Measurements from ENCODE around the gene GPR45. TPM values are rescaled to one million over a fixed set of nuclear protein-coding genes. Genes with fewer than 3 reads are reported as not detected.

GPR45 gene
- total RNA-seq, 4 donors from 2014 or later: not detected

DNA sequence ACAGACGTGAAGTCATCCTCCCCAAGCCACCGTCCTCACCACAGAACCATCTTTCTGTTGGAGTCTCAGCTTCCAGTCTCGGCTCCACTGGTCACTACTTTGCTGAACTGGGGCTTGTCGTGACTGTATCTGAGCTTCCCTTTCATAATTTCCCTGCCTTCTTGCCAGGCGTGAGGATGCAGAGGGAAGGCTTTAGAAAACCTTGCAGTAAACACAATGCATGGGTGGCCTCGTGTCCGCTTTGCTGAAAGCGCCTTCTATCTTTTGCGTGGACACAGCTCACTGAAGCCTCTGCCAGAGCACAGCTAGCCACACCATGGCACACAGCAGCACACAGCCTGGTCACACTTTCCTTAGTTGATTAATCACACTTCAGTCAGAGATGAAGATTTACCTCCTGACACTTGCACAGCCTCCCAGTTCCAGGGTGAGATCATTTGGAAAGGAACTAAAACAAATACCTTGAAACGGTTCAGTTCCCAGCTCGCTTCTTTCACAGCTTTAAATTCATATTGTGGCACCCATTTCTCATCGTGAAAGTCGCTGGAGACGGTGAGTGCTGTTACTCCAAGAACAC is 2.8 kb upstream of the GPR45 start:
- H3K36me3 ChIP-seq: no peaks in the 10 kb centered on the region
- H3K4me1 ChIP-seq: peaks cover 0 to 20% (median 0%) of the 10 kb centered on the region in 3 donors
- H3K4me3 ChIP-seq: no peak overlapping the region
- H3K27ac ChIP-seq: no peak overlapping the region
- WGBS, 2 donors: 65 to 69% methylated on average over 9 to 10 of the region's 14 CpGs
- H3K9me3 ChIP-seq: no peaks in the 10 kb centered on the region
- no peak for DNase-seq
- TF ChIP-seq POLR2A (IDR thresholded peaks at IDR 0.05): no peak
- TF ChIP-seq, protein P1, sequence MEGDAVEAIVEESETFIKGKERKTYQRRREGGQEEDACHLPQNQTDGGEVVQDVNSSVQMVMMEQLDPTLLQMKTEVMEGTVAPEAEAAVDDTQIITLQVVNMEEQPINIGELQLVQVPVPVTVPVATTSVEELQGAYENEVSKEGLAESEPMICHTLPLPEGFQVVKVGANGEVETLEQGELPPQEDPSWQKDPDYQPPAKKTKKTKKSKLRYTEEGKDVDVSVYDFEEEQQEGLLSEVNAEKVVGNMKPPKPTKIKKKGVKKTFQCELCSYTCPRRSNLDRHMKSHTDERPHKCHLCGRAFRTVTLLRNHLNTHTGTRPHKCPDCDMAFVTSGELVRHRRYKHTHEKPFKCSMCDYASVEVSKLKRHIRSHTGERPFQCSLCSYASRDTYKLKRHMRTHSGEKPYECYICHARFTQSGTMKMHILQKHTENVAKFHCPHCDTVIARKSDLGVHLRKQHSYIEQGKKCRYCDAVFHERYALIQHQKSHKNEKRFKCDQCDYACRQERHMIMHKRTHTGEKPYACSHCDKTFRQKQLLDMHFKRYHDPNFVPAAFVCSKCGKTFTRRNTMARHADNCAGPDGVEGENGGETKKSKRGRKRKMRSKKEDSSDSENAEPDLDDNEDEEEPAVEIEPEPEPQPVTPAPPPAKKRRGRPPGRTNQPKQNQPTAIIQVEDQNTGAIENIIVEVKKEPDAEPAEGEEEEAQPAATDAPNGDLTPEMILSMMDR (IDR thresholded peaks at IDR 0.05): no peak
- intact Hi-C loops (cut with DNase I): no loop called here
- peaks cover 0 to 24% (median 0%) of the 10 kb centered on the region in 4 donors for H3K27me3 ChIP-seq

DNA sequence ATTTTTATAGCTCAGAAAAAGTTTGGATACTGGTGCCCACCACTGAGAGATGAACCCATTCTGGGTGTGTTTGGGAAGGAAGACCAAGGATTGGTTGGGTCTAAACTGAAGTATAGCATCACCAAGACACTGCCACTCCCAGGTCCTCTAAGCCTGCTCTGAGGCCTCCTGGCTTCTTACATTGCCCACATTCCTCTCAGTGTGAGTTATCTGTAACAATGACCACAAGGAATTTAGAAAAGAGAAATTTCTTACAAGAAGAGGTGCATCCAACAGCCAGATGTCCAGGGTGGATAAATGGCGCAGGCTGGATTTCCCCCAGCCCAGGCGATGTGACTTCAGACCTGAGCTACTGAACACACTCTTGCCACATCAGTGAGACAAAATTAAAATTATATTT is 1.6 kb upstream of the GPR45 start:
- peaks cover 0 to 20% (median 0%) of the 10 kb centered on the region in 3 donors for H3K4me1 ChIP-seq
- no peaks in the 10 kb centered on the region for H3K9me3 ChIP-seq
- no peak overlapping the region for H3K4me3 ChIP-seq
- no peak overlapping the region for H3K27ac ChIP-seq
- DNase-seq: no peak
- WGBS, 2 donors: 86 to 100% methylated on average over 2 of the region's 2 CpGs
- no peaks in the 10 kb centered on the region for H3K36me3 ChIP-seq
- intact Hi-C loops (cut with DNase I): no loop called here
- TF ChIP-seq, protein P1 (IDR thresholded peaks at IDR 0.05): no peak
- no peak for TF ChIP-seq POLR2A (IDR thresholded peaks at IDR 0.05)
- peaks cover 0 to 24% (median 0%) of the 10 kb centered on the region in 4 donors for H3K27me3 ChIP-seq

DNA sequence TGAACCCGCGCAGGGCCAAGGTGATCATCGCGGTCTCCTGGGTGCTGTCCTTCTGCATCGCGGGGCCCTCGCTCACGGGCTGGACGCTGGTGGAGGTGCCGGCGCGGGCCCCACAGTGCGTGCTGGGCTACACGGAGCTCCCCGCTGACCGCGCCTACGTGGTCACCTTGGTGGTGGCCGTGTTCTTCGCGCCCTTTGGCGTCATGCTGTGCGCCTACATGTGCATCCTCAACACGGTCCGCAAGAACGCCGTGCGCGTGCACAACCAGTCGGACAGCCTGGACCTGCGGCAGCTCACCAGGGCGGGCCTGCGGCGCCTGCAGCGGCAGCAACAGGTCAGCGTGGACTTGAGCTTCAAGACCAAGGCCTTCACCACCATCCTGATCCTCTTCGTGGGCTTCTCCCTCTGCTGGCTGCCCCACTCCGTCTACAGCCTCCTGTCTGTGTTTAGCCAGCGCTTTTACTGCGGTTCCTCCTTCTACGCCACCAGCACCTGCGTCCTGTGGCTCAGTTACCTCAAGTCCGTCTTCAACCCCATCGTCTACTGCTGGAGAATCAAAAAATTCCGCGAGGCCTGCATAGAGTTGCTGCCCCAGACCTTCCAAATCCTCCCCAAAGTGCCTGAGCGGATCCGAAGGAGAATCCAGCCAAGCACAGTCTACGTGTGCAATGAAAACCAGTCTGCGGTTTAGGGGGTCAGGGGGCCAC is 897 bp downstream of the GPR45 start:
- intact Hi-C loops (cut with DNase I): no loop called here
- no peak for TF ChIP-seq POLR2A (IDR thresholded peaks at IDR 0.05)
- TF ChIP-seq, protein P1 (IDR thresholded peaks at IDR 0.05): no peak
- Histone ChIP-seq H3K36me3 (no peaks in the 10 kb centered on the region), H3K27ac (no peak overlapping the region), H3K27me3 (peaks cover 0 to 7% (median 0%) of the 10 kb centered on the region in 4 donors), H3K4me3 (no peak overlapping the region), H3K9me3 (no peaks in the 10 kb centered on the region), H3K4me1 (peaks cover 0 to 11% (median 0%) of the 10 kb centered on the region in 3 donors)
- DNase-seq: no peak
- 94 to 96% methylated on average over 38 to 43 of the region's 50 CpGs for WGBS, 2 donors

DNA sequence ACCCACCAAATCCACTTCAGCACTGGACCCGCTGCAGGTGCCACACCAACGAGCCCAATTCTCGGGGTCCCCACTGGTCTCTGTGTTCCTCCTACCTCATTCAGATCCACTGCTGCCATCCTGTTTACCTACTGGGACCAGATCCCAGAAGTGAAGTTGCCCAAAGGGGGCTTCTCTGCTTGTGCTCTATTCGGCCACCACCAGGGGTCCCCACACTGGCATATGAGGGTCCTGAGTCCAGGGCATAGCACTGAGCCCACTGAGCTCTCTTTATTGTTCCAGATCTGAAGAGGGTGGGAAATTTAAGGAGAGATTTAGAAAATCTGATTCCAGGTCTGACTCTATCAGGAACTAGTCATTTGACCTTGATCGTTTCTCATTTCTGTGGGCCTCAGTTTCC is 2.4 kb downstream of the GPR45 start:
- no peak overlapping the region for H3K4me3 ChIP-seq
- H3K27me3 ChIP-seq: peaks cover 0 to 7% (median 0%) of the 10 kb centered on the region in 4 donors
- no peak overlapping the region for H3K27ac ChIP-seq
- no peaks in the 10 kb centered on the region for H3K9me3 ChIP-seq
- no peak for TF ChIP-seq POLR2A (IDR thresholded peaks at IDR 0.05)
- TF ChIP-seq, protein P1 (IDR thresholded peaks at IDR 0.05): no peak
- H3K36me3 ChIP-seq: no peaks in the 10 kb centered on the region
- no peak for DNase-seq
- no peaks in the 10 kb centered on the region for H3K4me1 ChIP-seq
- 63 to 68% methylated on average over 3 to 5 of the region's 5 CpGs for WGBS, 2 donors
- intact Hi-C loops (cut with DNase I): no loop called here

DNA sequence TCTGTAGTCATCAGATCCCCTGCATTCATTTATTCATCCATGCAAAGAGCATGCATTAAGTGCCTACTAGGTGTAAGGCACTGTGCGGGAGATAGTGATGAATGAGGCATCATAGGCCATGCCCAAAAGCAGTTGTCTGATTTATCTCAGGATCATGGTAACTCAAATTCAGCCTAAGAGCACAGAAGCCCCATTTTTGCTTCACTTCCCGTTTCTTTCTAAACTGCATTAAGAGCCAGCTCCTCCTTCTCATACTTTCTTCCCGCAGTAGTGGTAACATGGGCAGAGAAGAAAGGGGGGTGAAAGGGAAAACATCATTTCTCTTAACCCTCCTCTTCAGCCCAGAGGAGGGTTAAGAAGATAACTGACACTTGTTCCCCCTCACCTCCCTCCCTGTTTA is 2.9 kb downstream of the GPR45 start:
- H3K27me3 ChIP-seq: peaks cover 0 to 7% (median 0%) of the 10 kb centered on the region in 4 donors
- no peaks in the 10 kb centered on the region for H3K36me3 ChIP-seq
- peaks cover 0 to under 1% (median 0%) of the 10 kb centered on the region in 3 donors for H3K4me1 ChIP-seq
- TF ChIP-seq, protein P1 (IDR thresholded peaks at IDR 0.05): no peak
- no peak for TF ChIP-seq POLR2A (IDR thresholded peaks at IDR 0.05)
- H3K4me3 ChIP-seq: no peak overlapping the region
- intact Hi-C loops (cut with DNase I): no loop called here
- no peaks in the 10 kb centered on the region for H3K9me3 ChIP-seq
- WGBS, 2 donors: 62 to 83% methylated on average over 2 to 3 of the region's 3 CpGs
- DNase-seq: no peak
- no peak overlapping the region for H3K27ac ChIP-seq
